H9 (cell line): ENCODE data around the gene RBMS3. TPM values are rescaled to one million over a fixed set of nuclear protein-coding genes. Genes with fewer than 3 reads are reported as not detected.

Experiments used
- DNase-seq: peaks from one replicate; pipeline ENCODE4 v3.0.0-alpha.2; 2017
- H2AFZ ChIP-seq: one replicate; pipeline ENCODE4 v1.6.1; 2013; ENCODE audit warnings: mild to moderate bottlenecking, low read length, control low read depth, moderate library complexity
- H2AK5ac ChIP-seq: 2 replicates; pipeline ENCODE4 v1.6.1; 2013; ENCODE audit warnings: low read length, control low read depth, mixed read lengths; ENCODE audit not compliant: insufficient read length
- H2BK120ac ChIP-seq: one replicate; pipeline ENCODE4 v1.6.1; 2013; ENCODE audit warnings: low read depth, mild to moderate bottlenecking, low read length, control low read depth, inconsistent platforms; ENCODE audit not compliant: poor library complexity, severe bottlenecking
- H2BK12ac ChIP-seq: 2 replicates; pipeline ENCODE4 v1.6.1; 2013; ENCODE audit warnings: low read length, control low read depth, mixed read lengths, low read depth; ENCODE audit not compliant: insufficient read length
- H2BK15ac ChIP-seq: 2 replicates; pipeline ENCODE4 v1.6.1; 2013; ENCODE audit warnings: low read depth, low read length, control low read depth
- H2BK20ac ChIP-seq: one replicate; pipeline ENCODE4 v1.6.1; 2013; ENCODE audit warnings: low read depth, mild to moderate bottlenecking, low read length, control low read depth, inconsistent platforms; ENCODE audit not compliant: poor library complexity, severe bottlenecking
- H2BK5ac ChIP-seq: 2 replicates; pipeline ENCODE4 v1.6.1; 2013; ENCODE audit warnings: low read length, control low read depth, mixed read lengths; ENCODE audit not compliant: insufficient read length
- H3K14ac ChIP-seq: 2 replicates; pipeline ENCODE4 v1.6.1; 2013; ENCODE audit warnings: low read length, control low read depth; ENCODE audit not compliant: insufficient read depth
- H3K18ac ChIP-seq: 2 replicates; pipeline ENCODE4 v1.6.1; 2013; ENCODE audit warnings: low read depth, mild to moderate bottlenecking, mixed read lengths, low read length, control low read depth; ENCODE audit not compliant: insufficient read length
- H3K23ac ChIP-seq: 2 replicates; pipeline ENCODE4 v1.6.1; 2013; ENCODE audit warnings: low read length, control low read depth, mixed read lengths, low read depth; ENCODE audit not compliant: insufficient read length
- H3K23me2 ChIP-seq: 2 replicates; pipeline ENCODE4 v1.6.1; 2013; ENCODE audit warnings: low read depth, mild to moderate bottlenecking, mixed read lengths, low read length, control low read depth; ENCODE audit not compliant: insufficient read length, poor library complexity, severe bottlenecking
- H3K27ac ChIP-seq: 2 replicates; pipeline ENCODE4 v1.5.1; 2013; ENCODE audit warnings: low read length, control low read depth, mixed read lengths, low read depth; ENCODE audit not compliant: insufficient read length
- H3K27me3 ChIP-seq: 2 replicates; pipeline ENCODE4 v1.6.1; 2013; ENCODE audit warnings: low read length, control low read depth, inconsistent platforms; ENCODE audit not compliant: insufficient read depth
- H3K4ac ChIP-seq: 2 replicates; pipeline ENCODE4 v1.6.1; 2013; ENCODE audit warnings: low read depth, mild to moderate bottlenecking, control low read depth, inconsistent platforms, low read length, moderate library complexity
- H3K4me1 ChIP-seq: 2 replicates; pipeline ENCODE4 v1.6.1; 2013; ENCODE audit warnings: low read length, control low read depth, inconsistent platforms; ENCODE audit not compliant: insufficient read depth
- H3K4me2 ChIP-seq: 2 replicates; pipeline ENCODE4 v1.6.1; 2013; ENCODE audit warnings: low read length, control low read depth, mixed read lengths; ENCODE audit not compliant: insufficient read length, insufficient read depth
- H3K56ac ChIP-seq: 2 replicates; pipeline ENCODE4 v1.6.1; 2013; ENCODE audit warnings: low read depth, mild to moderate bottlenecking, mixed read lengths, low read length, control low read depth; ENCODE audit not compliant: insufficient read length
- H3K79me1 ChIP-seq: 2 replicates; pipeline ENCODE4 v1.6.1; 2013; ENCODE audit warnings: low read depth, mild to moderate bottlenecking, moderate library complexity, low read length, control low read depth, inconsistent platforms; ENCODE audit not compliant: insufficient read depth, poor library complexity, severe bottlenecking
- H3K79me2 ChIP-seq: 2 replicates; pipeline ENCODE4 v1.6.1; 2013; ENCODE audit warnings: low read length, control low read depth, inconsistent platforms; ENCODE audit not compliant: insufficient read depth
- H3K9ac ChIP-seq: 2 replicates; pipeline ENCODE4 v1.6.1; 2013; ENCODE audit warnings: low read length, control low read depth, mixed read lengths; ENCODE audit not compliant: insufficient read length; ENCODE audit errors: extremely low read depth
- H3K9me3 ChIP-seq: one replicate; pipeline ENCODE4 v1.6.1; 2013; ENCODE audit warnings: low read depth, low read length, inconsistent platforms; ENCODE audit not compliant: control insufficient read depth
- H3T11ph ChIP-seq: one replicate; pipeline ENCODE4 v1.6.1; 2013; ENCODE audit warnings: mild to moderate bottlenecking, low read length, control low read depth, inconsistent platforms
- H4K20me1 ChIP-seq: one replicate; pipeline ENCODE4 v1.6.1; 2013; ENCODE audit not compliant: control insufficient read depth, insufficient read length, insufficient read depth
- H4K5ac ChIP-seq: 2 replicates; pipeline ENCODE4 v1.6.1; 2013; ENCODE audit warnings: low read depth, mild to moderate bottlenecking, mixed read lengths, low read length, control low read depth; ENCODE audit not compliant: insufficient read length
- H4K8ac ChIP-seq: replicated peaks from 2 replicates; pipeline ENCODE4 v1.6.1; 2013; ENCODE audit warnings: low read length, control low read depth, mixed read lengths, low read depth; ENCODE audit not compliant: insufficient read length
- H4K91ac ChIP-seq: 2 replicates; pipeline ENCODE4 v1.6.1; 2013; ENCODE audit warnings: low read depth, mild to moderate bottlenecking, moderate library complexity, mixed read lengths, low read length, control low read depth; ENCODE audit not compliant: insufficient read length
- H3K27ac Mint-ChIP-seq, 3 experiments: 2 replicates in 2 of 3; 3 replicates in 1 of 3; pipeline ENCODE4 v1.8.0; 2020 to 2021; ENCODE audit warnings: mixed read lengths in 3 of 3, mild to moderate bottlenecking in 1 of 3, moderate library complexity in 1 of 3
- H3K27me3 Mint-ChIP-seq: 2 replicates; pipeline ENCODE4 v1.8.0; 2021; ENCODE audit warnings: low read depth, mild to moderate bottlenecking, moderate library complexity, mixed read lengths
- H3K36me3 Mint-ChIP-seq, 3 experiments: 2 replicates in 2 of 3; 3 replicates in 1 of 3; pipeline ENCODE4 v1.8.0; 2020 to 2021; ENCODE audit warnings: low read depth in 3 of 3, mixed read lengths in 3 of 3; ENCODE audit not compliant: insufficient read depth in 1 of 3
- H3K4me1 Mint-ChIP-seq, 2 experiments: 2 replicates each; pipeline ENCODE4 v1.8.0; 2020; ENCODE audit warnings: mixed read lengths in 2 of 2
- H3K4me3 Mint-ChIP-seq, 2 experiments: 2 replicates in 1 of 2; 3 replicates in 1 of 2; pipeline ENCODE4 v1.8.0; 2020 to 2021; ENCODE audit warnings: mild to moderate bottlenecking in 2 of 2, mixed read lengths in 2 of 2, moderate library complexity in 1 of 2
- H3K9me3 Mint-ChIP-seq, 2 experiments: 2 replicates in 1 of 2; 3 replicates in 1 of 2; pipeline ENCODE4 v1.8.0; 2020; ENCODE audit warnings: mild to moderate bottlenecking in 2 of 2, mixed read lengths in 2 of 2, moderate library complexity in 1 of 2
- WGBS: extraction: QIAGEN DNeasy Blood & Tissue Kit; methylation state at CpG from one replicate; pipeline ENCODE4 v1.1.7; 2013; ENCODE audit warnings: missing lambda C conversion rate, low lambda C conversion rate, mixed read lengths; ENCODE audit not compliant: insufficient read length; ENCODE audit errors: extremely low coverage; 5-methylcytosine and 5-hydroxymethylcytosine counted together
- total RNA-seq: library from RNA; stranded (reverse); gene quantifications from 2 replicates; pipeline ENCODE4 v1.2.1, GENCODE V29; 2021
- TF ChIP-seq, protein P1 (sequence below): fragments of 200-600 bp; sonication (generic); conservative IDR thresholded peaks from 3 replicates; pipeline ENCODE4 v1.8.0; 2021; ENCODE audit warnings: antibody characterized with exemption, mild to moderate bottlenecking

Gene RBMS3
- total RNA-seq, 1 experiment from 2014 or later: 8.1 TPM

DNA sequence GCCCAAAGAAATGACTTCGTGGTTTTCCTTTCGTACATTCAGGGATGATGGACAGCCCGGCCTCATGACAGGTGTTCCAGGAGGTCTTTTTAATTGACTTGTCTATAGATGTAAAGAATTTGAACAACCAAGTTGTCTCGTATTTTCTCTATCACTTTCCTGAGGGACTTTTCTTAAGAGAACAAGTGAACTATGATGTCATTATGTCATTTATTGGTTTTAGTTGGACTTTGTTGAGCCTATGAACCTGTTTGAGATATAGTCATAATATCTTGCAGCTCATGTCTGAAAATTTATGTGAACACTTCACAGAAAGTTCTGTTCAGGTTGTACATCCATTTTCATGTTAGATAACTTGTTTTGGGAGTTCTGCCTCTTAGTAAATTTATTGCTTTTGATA lies 89.2 kb downstream of the RBMS3 start:
- Mint-ChIP-seq H3K4me3 (no peak overlapping the region), H3K9me3 (no peaks in the 10 kb centered on the region), H3K27me3 (no peaks in the 10 kb centered on the region), H3K36me3 (no peaks in the 10 kb centered on the region), H3K27ac (no peak overlapping the region), H3K4me1 (peaks cover 3 to 17% of the 10 kb centered on the region in 2 experiments; a peak in 2 of 4 replicates)
- Histone ChIP-seq H3K79me2 (no peaks in the 10 kb centered on the region), H3K79me1 (no peaks in the 10 kb centered on the region), H3K27me3 (no peaks in the 10 kb centered on the region), H2BK5ac (no peak overlapping the region), H2AK5ac (no peak overlapping the region), H4K91ac (no peak overlapping the region), H3K23ac (no peak overlapping the region), H3K4me2 (no peak overlapping the region), H3K23me2 (no peaks in the 10 kb centered on the region), H2BK20ac (no peak overlapping the region), H3T11ph (no peak overlapping the region), H2AFZ (no peak overlapping the region), H4K20me1 (no peaks in the 10 kb centered on the region), H3K56ac (no peak overlapping the region), H3K27ac (no peak overlapping the region), H4K8ac (no peak overlapping the region), H3K4me1 (peaks cover 2% of the 10 kb centered on the region; the same call in 1 of the 2 replicates), H3K14ac (no peak overlapping the region), H2BK15ac (no peak overlapping the region), H3K9me3 (no peaks in the 10 kb centered on the region), H2BK12ac (no peak overlapping the region), H3K18ac (no peak overlapping the region), H2BK120ac (no peak overlapping the region), H3K9ac (no peak overlapping the region), H4K5ac (no peak overlapping the region), H3K4ac (no peak overlapping the region)
- TF ChIP-seq, protein P1, sequence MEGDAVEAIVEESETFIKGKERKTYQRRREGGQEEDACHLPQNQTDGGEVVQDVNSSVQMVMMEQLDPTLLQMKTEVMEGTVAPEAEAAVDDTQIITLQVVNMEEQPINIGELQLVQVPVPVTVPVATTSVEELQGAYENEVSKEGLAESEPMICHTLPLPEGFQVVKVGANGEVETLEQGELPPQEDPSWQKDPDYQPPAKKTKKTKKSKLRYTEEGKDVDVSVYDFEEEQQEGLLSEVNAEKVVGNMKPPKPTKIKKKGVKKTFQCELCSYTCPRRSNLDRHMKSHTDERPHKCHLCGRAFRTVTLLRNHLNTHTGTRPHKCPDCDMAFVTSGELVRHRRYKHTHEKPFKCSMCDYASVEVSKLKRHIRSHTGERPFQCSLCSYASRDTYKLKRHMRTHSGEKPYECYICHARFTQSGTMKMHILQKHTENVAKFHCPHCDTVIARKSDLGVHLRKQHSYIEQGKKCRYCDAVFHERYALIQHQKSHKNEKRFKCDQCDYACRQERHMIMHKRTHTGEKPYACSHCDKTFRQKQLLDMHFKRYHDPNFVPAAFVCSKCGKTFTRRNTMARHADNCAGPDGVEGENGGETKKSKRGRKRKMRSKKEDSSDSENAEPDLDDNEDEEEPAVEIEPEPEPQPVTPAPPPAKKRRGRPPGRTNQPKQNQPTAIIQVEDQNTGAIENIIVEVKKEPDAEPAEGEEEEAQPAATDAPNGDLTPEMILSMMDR: no peak
- no CpG with 5 or more reads among the region's 4 CpGs for WGBS
- no peak for DNase-seq
